ENCODE results near the gene TRDN. TPM values are rescaled to one million over a fixed set of nuclear protein-coding genes. Genes with fewer than 3 reads are reported as not detected.

The TRDN gene
- total RNA-seq, 4 donors from 2014 or later = not detected

- no peaks in the 10 kb centered on the region for H3K36me3 ChIP-seq
- no peaks in the 10 kb centered on the region for H3K9me3 ChIP-seq
- H3K27me3 ChIP-seq = no peaks in the 10 kb centered on the region
- H3K4me1 ChIP-seq = no peaks in the 10 kb centered on the region
- no peak for TF ChIP-seq POLR2A (IDR thresholded peaks at IDR 0.05)
- 68 to 83% methylated on average over 1 of the region's 1 CpG for WGBS, 2 donors
- H3K4me3 ChIP-seq (replicated peaks in 1 of 3) = no peak overlapping the region
- H3K27ac ChIP-seq = no peak overlapping the region
- DNase-seq = no peak
- intact Hi-C loops (cut with DNase I) = no loop called here
Measured at GRCh38 chr6:123309130-123309529, 327.6 kb downstream of the TRDN start.

- H3K4me3 ChIP-seq (replicated peaks in 1 of 3) = no peak overlapping the region
- 19 to 24% methylated on average over 2 of the region's 2 CpGs for WGBS, 2 donors
- intact Hi-C loops (cut with DNase I) = no loop called here
- no peaks in the 10 kb centered on the region for H3K36me3 ChIP-seq
- no peak overlapping the region for H3K27ac ChIP-seq
- no peak for DNase-seq
- no peaks in the 10 kb centered on the region for H3K9me3 ChIP-seq
- no peaks in the 10 kb centered on the region for H3K4me1 ChIP-seq
- H3K27me3 ChIP-seq = no peaks in the 10 kb centered on the region
- TF ChIP-seq CTCF (IDR thresholded peaks at IDR 0.05) = no peak
- TF ChIP-seq POLR2A (IDR thresholded peaks at IDR 0.05) = no peak
Measured at GRCh38 chr6:123306334-123306733, 330.4 kb downstream of the TRDN start.

- 91 to 96% methylated on average over 8 of the region's 8 CpGs for WGBS, 2 donors
- intact Hi-C loops (cut with DNase I) = no loop called here
Measured at GRCh38 chr6:123295672-123296071, 341.1 kb downstream of the TRDN start.

GRCh38 chr6:123295181-123295580 is 341.6 kb downstream of the TRDN start:
- Histone ChIP-seq H3K27ac (no peak overlapping the region), H3K36me3 (no peaks in the 10 kb centered on the region), H3K9me3 (no peaks in the 10 kb centered on the region), H3K27me3 (no peaks in the 10 kb centered on the region), H3K4me1 (no peaks in the 10 kb centered on the region), H3K4me3 (replicated peaks in 1 of 3) (no peak overlapping the region)
- no peak for DNase-seq
- intact Hi-C loops (cut with DNase I) = no loop called here
- TF ChIP-seq CTCF (IDR thresholded peaks at IDR 0.05) = no peak
- TF ChIP-seq POLR2A (IDR thresholded peaks at IDR 0.05) = no peak
- 94 to 100% methylated on average over 1 of the region's 1 CpG for WGBS, 2 donors

More at GRCh38 chr6:123295672-123296071, 341.1 kb downstream of the TRDN start:
- H3K4me3 ChIP-seq (replicated peaks in 1 of 3) = no peak overlapping the region
- no peak for DNase-seq
- no peak for TF ChIP-seq POLR2A (IDR thresholded peaks at IDR 0.05)
- no peak for TF ChIP-seq CTCF (IDR thresholded peaks at IDR 0.05)
- H3K4me1 ChIP-seq = no peaks in the 10 kb centered on the region
- no peaks in the 10 kb centered on the region for H3K9me3 ChIP-seq
- H3K27me3 ChIP-seq = no peaks in the 10 kb centered on the region
- no peaks in the 10 kb centered on the region for H3K36me3 ChIP-seq
- H3K27ac ChIP-seq = no peak overlapping the region

- Histone ChIP-seq H3K9me3 (no peaks in the 10 kb centered on the region), H3K27me3 (no peaks in the 10 kb centered on the region), H3K4me3 (replicated peaks in 1 of 3) (no peak overlapping the region), H3K36me3 (no peaks in the 10 kb centered on the region), H3K4me1 (no peaks in the 10 kb centered on the region), H3K27ac (no peak overlapping the region)
- no peak for TF ChIP-seq CTCF (IDR thresholded peaks at IDR 0.05)
- TF ChIP-seq POLR2A (IDR thresholded peaks at IDR 0.05) = no peak
- no peak for DNase-seq
- intact Hi-C loops (cut with DNase I) = no loop called here
- 39 to 74% methylated on average over 1 of the region's 1 CpG for WGBS, 2 donors
Measured at GRCh38 chr6:123288649-123289048, 348.1 kb downstream of the TRDN start.

GRCh38 chr6:123276546-123276980 is 360.2 kb downstream of the TRDN start:
- no peak for DNase-seq
- Histone ChIP-seq H3K27me3 (no peaks in the 10 kb centered on the region), H3K4me3 (replicated peaks in 1 of 3) (no peak overlapping the region), H3K36me3 (no peaks in the 10 kb centered on the region), H3K27ac (no peak overlapping the region), H3K9me3 (no peaks in the 10 kb centered on the region), H3K4me1 (no peaks in the 10 kb centered on the region)
- 40 to 46% methylated on average over 3 of the region's 3 CpGs for WGBS, 2 donors
- intact Hi-C loops (cut with DNase I) = no loop called here
- TF ChIP-seq POLR2A (IDR thresholded peaks at IDR 0.05) (no peak), CTCF (IDR thresholded peaks at IDR 0.05) (no peak)
